ENCODE data around the gene GPR78.
"Not testable (repeated sequence)": the region's sequence is repeated elsewhere in the genome, so short reads cannot be mapped to it uniquely, and the experiment has no call there.

GPR78 gene

DNA sequence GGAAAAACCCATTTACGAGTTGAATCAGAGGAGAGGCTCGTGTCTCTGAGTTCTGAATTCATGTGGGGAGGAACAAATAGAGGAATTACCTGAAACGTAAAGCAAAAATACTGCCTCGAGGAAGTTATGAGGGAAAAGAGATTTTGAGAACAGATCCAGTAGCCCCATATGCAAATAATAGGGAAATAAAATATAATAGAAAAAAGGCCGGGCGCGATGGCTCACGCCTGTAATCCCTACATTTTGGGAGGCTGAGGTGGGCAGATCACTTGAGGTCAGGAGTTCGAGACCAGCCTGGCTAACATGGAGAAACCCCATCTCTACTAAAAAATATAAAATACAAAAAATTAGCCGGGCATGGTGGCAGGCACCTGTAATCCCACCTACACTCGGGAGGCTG is 54.6 kb downstream of the GPR78 start:
- H3K4me3 ChIP-seq (ENCODE audit: low read depth, low read length); H3K4me1 ChIP-seq (ENCODE audit: control insufficient read depth, insufficient read depth, low read length); CTCF ChIA-PET; POLR2A ChIA-PET; H3K36me3 ChIP-seq (ENCODE audit: control insufficient read depth in 2 of 2, insufficient read depth in 1 of 2, low read length in 2 of 2); H3K27ac ChIP-seq (ENCODE audit: extremely low read depth, low read depth, low read length); H3K9me3 ChIP-seq (ENCODE audit: control insufficient read depth, insufficient read depth, low read depth, low read length): not testable (repeated sequence)

DNA sequence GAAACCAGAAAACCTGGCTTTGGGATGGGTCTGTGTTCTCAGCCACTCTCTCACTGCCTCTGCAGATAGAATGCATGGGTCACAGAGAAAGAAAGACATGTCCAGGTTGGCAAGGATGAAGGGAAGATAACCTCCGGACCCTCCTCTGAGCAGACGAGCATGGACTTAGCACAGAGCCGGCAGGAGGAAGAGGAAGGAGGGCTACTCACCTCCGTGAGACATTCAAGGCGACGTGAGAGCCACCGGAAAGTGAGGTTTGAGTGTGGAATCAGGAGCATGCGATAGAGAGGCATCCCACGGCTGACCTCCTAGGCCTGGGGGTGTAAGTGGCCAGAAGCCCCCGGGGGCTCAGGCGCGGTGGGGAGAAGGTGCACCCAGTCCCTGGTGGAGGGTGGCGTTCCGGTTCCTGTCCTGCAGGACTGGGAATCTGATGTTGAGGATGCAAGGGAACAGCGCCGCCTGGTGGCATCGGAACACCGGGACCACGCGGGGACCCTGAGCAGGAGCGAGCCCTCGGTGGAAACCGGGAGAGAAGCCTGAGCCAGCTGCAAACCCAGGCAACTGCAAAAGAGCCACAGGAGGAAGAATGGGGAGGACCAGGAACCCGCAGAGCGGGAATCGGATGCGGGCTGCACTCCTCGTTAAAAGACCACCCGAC is 55.8 kb downstream of the GPR78 start:
- H3K36me3 ChIP-seq (ENCODE audit: control insufficient read depth in 2 of 2, insufficient read depth in 1 of 2, low read length in 2 of 2); H3K4me3 ChIP-seq (ENCODE audit: low read depth, low read length); H3K27ac ChIP-seq (ENCODE audit: extremely low read depth, low read depth, low read length); H3K9me3 ChIP-seq (ENCODE audit: control insufficient read depth, insufficient read depth, low read depth, low read length); POLR2A ChIA-PET; CTCF ChIA-PET; H3K4me1 ChIP-seq (ENCODE audit: control insufficient read depth, insufficient read depth, low read length): not testable (repeated sequence)

Measured in HEK293 (cell line).